ENCODE measurements around the gene GDPD5.
A peak's percentile ranks its signal among the peaks of the same experiment; 100 is the strongest.

Gene GDPD5

GRCh38 chr11:75476739-75477613, 48.8 kb downstream of the GDPD5 start:
- intact Hi-C loops (cut with DNase I; ENCODE audit: low total_unique reads) = no loop called here
- peaks cover 0 to 23% (median 2%) of the 10 kb centered on the region in 4 donors for H3K4me1 ChIP-seq
- TF ChIP-seq, protein P1, sequence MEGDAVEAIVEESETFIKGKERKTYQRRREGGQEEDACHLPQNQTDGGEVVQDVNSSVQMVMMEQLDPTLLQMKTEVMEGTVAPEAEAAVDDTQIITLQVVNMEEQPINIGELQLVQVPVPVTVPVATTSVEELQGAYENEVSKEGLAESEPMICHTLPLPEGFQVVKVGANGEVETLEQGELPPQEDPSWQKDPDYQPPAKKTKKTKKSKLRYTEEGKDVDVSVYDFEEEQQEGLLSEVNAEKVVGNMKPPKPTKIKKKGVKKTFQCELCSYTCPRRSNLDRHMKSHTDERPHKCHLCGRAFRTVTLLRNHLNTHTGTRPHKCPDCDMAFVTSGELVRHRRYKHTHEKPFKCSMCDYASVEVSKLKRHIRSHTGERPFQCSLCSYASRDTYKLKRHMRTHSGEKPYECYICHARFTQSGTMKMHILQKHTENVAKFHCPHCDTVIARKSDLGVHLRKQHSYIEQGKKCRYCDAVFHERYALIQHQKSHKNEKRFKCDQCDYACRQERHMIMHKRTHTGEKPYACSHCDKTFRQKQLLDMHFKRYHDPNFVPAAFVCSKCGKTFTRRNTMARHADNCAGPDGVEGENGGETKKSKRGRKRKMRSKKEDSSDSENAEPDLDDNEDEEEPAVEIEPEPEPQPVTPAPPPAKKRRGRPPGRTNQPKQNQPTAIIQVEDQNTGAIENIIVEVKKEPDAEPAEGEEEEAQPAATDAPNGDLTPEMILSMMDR (IDR thresholded peaks at IDR 0.05) = no peak
- no peaks in the 10 kb centered on the region for H3K9me3 ChIP-seq
- no peak for DNase-seq
- no peaks in the 10 kb centered on the region for H3K36me3 ChIP-seq
- no peak overlapping the region for H3K27ac ChIP-seq
- H3K4me3 ChIP-seq = no peak overlapping the region
- no peaks in the 10 kb centered on the region for H3K27me3 ChIP-seq

DNA sequence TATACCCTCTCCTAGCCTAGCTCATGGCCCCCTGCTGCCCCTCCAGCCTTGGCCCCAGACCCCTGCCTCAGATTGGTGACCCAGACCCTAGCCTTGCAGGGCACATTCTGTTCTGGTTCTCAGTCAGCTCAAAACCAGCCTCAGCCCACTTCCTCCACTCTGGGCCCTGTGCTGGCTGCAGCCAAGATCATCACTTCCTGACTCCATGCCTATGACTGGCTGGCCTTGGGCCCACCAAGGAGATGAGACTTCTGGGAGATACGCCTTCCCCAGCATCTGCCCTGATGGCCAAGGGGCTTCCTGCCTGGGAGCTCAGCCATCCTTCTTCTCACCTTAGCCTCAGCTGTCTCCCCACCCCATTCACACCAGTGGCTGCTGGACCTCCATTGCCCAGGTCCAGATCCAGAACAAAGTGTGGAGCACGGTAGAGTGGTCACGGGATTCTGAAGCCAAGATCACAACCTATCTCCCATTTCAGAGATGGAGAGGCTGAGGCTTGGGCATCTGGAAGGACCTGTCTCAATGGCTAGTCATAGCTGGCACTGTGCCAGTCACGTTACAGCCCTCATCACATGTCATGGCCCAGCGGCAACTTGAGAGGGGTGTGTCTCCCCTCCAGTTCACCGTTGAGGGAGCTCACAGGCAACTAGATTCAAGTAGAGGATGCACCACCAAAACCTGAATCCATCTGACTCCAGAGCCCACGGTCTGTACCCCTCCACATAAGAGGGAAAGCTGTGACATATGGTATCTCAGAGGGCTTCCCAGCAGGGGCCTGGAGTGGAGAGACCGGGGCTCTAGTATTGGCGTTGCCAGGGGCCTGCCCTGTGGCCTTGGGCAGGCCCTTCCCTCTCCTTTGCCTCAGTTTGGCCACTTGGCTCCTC, 49.7 kb downstream of the GDPD5 start:
- Histone ChIP-seq H3K9me3 (no peaks in the 10 kb centered on the region), H3K27me3 (no peaks in the 10 kb centered on the region), H3K27ac (no peak overlapping the region), H3K4me1 (peaks cover 0 to 23% (median 2%) of the 10 kb centered on the region in 4 donors), H3K4me3 (no peak overlapping the region), H3K36me3 (no peaks in the 10 kb centered on the region)
- TF ChIP-seq, protein P1 (IDR thresholded peaks at IDR 0.05) = no peak
- peak in 1 of 2 donors; percentile 60 for DNase-seq
- intact Hi-C loops (cut with DNase I; ENCODE audit: low total_unique reads) = no loop called here

DNA sequence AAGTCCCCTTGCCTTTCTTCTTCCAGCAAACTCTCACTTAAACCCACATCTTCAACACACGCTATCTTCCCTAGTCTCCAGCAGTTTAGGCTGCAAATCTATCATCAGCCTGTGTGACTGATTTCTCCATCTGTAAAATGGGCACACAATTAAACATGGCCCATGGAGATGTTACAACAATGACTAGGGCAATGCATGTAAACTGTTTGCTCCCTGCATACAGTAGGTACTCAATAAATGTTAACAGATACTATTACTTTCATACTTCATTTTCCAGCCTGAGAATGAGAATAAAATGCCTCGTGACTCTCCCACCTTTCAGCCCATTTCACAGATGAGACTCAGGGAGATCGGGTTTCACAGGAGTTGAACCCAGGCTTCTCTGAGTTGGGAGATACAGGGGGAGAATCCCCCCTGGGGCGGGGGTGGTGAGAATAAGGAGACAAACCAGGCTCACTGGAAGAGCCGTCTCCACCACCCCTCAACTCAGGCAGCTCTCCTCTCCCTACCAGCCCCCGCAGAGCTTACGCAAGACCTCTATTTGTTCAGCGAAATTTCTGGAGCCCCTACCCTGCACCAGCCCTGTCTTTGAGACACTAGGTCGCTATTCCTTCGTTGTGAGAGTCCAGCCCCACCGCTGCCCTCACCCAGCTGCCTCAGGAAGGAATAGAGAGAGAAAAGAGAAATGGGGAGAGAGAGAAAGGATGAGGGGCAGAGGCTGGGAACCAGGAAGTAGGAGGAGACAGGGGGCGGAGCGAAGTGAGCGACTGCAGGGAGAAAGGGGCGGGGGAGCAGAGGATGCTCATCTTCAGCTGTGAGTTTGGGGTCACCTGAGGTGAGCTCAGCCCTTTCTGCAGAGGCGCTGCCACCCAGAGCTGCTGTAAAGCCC, 50.6 kb downstream of the GDPD5 start:
- H3K4me3 ChIP-seq = no peak overlapping the region
- peaks cover 0 to 23% (median 2%) of the 10 kb centered on the region in 4 donors for H3K4me1 ChIP-seq
- no peaks in the 10 kb centered on the region for H3K27me3 ChIP-seq
- no peak for DNase-seq
- no peaks in the 10 kb centered on the region for H3K36me3 ChIP-seq
- TF ChIP-seq, protein P1 (IDR thresholded peaks at IDR 0.05) = no peak
- intact Hi-C loops (cut with DNase I; ENCODE audit: low total_unique reads) = no loop called here
- H3K27ac ChIP-seq = no peak overlapping the region
- H3K9me3 ChIP-seq = no peaks in the 10 kb centered on the region

DNA sequence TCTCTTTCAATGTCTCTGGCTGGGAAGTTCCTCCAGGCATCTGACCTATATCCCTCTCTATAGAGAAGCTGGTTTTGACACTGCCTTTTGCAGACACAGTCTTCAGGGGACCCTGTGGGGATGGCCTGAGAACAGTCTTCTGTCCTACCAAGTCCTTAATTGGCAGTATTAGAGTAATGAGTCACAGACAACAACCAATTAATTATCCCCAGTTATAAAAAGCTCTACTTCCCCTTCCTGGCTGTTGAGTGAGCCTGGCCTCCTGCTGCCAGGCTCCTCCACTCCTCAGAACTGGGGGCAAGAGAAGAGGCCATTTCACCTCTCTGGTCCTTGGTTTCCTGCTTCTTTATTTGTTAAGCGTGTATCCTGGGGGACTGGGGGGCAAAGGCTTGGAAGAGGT, 51.5 kb downstream of the GDPD5 start:
- Histone ChIP-seq H3K36me3 (no peaks in the 10 kb centered on the region), H3K27me3 (no peaks in the 10 kb centered on the region), H3K27ac (no peak overlapping the region), H3K4me1 (peaks cover 0 to 23% (median 2%) of the 10 kb centered on the region in 4 donors), H3K4me3 (no peak overlapping the region), H3K9me3 (no peaks in the 10 kb centered on the region)
- no peak for DNase-seq
- TF ChIP-seq, protein P1 (IDR thresholded peaks at IDR 0.05) = no peak
- intact Hi-C loops (cut with DNase I; ENCODE audit: low total_unique reads) = no loop called here

DNA sequence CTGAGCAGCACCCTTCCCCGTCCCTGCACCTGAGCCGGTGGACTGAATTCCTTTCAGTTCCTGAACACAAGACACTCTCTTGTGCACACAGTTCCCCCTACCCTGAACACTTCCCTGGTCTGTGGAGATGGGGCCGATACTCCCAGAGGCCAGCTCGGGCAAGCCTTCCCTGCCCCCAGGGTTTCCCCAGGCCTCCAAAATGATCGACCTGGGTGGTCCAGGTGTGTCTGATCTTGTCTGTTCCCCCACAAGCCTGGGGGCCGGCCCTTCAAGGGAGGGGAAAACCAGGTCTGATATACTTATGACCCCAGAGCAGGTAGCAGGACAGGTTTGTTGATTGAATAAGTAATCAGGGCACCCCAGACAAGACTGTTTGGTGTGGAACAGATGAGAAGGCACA, 52.1 kb downstream of the GDPD5 start:
- Histone ChIP-seq H3K27me3 (no peaks in the 10 kb centered on the region), H3K4me3 (no peak overlapping the region), H3K9me3 (no peaks in the 10 kb centered on the region), H3K4me1 (peaks cover 0 to 28% (median 2%) of the 10 kb centered on the region in 4 donors), H3K27ac (no peak overlapping the region), H3K36me3 (no peaks in the 10 kb centered on the region)
- DNase-seq = no peak
- TF ChIP-seq, protein P1 (IDR thresholded peaks at IDR 0.05) = no peak
- intact Hi-C loops (cut with DNase I; ENCODE audit: low total_unique reads) = no loop called here
